IMR-90 (cell line): ENCODE data around the gene MEIOB.

Experiments
- CHD1 ChIP-seq: IDR thresholded peaks from 2 replicates; pipeline ENCODE4 v1.6.1; 2012; ENCODE audit warnings: low read depth, low read length, improper control_type of control experiment
- MAFK ChIP-seq: IDR thresholded peaks from 2 replicates; pipeline ENCODE4 v1.6.1; 2012; ENCODE audit warnings: low read depth, low read length, improper control_type of control experiment
- MAZ ChIP-seq: IDR thresholded peaks from 2 replicates; pipeline ENCODE4 v1.6.1; 2012; ENCODE audit warnings: low read depth, mild to moderate bottlenecking, low read length, improper control_type of control experiment, moderate library complexity, borderline replicate concordance
- MXI1 ChIP-seq: IDR thresholded peaks from 2 replicates; pipeline ENCODE4 v1.6.1; 2012; ENCODE audit warnings: low read depth, mild to moderate bottlenecking, low read length, moderate library complexity, borderline replicate concordance
- POLR2A ChIP-seq: IDR thresholded peaks from 2 replicates; pipeline ENCODE4 v1.6.1; 2012; ENCODE audit warnings: mild to moderate bottlenecking, low read depth, low read length
- RAD21 ChIP-seq: IDR thresholded peaks from 2 replicates; pipeline ENCODE4 v1.6.1; 2012; ENCODE audit warnings: low read length, improper control_type of control experiment
- TF ChIP-seq, protein P1 (sequence below): conservative IDR thresholded peaks from 2 replicates; pipeline ENCODE4 v1.5.1; 2012; ENCODE audit warnings: mild to moderate bottlenecking, low read depth, low read length, improper control_type of control experiment
- TF ChIP-seq, protein P2 (sequence below): fragments of 150-350 bp; IDR thresholded peaks from 2 replicates; pipeline ENCODE4 v1.6.1; 2017; ENCODE audit warnings: mild to moderate bottlenecking, antibody characterized with exemption, low read length, low read depth

DNA sequence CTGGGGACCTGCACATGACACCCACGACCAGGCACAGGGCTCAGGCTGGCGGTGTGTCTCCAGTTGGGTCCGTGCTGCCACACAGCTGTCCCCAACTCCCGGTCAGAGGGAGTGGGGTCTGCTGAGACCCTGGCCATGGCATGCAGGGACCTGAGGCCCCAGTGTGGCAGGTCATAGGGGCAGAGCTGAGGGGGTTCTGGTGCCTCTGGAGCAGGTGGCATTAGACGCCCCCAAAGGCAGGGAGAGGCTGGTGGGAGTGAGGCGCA lies 85.0 kb downstream of the MEIOB start:
- TF ChIP-seq, protein P1, sequence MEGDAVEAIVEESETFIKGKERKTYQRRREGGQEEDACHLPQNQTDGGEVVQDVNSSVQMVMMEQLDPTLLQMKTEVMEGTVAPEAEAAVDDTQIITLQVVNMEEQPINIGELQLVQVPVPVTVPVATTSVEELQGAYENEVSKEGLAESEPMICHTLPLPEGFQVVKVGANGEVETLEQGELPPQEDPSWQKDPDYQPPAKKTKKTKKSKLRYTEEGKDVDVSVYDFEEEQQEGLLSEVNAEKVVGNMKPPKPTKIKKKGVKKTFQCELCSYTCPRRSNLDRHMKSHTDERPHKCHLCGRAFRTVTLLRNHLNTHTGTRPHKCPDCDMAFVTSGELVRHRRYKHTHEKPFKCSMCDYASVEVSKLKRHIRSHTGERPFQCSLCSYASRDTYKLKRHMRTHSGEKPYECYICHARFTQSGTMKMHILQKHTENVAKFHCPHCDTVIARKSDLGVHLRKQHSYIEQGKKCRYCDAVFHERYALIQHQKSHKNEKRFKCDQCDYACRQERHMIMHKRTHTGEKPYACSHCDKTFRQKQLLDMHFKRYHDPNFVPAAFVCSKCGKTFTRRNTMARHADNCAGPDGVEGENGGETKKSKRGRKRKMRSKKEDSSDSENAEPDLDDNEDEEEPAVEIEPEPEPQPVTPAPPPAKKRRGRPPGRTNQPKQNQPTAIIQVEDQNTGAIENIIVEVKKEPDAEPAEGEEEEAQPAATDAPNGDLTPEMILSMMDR = no peak
- TF ChIP-seq POLR2A = no peak
- TF ChIP-seq, protein P2, sequence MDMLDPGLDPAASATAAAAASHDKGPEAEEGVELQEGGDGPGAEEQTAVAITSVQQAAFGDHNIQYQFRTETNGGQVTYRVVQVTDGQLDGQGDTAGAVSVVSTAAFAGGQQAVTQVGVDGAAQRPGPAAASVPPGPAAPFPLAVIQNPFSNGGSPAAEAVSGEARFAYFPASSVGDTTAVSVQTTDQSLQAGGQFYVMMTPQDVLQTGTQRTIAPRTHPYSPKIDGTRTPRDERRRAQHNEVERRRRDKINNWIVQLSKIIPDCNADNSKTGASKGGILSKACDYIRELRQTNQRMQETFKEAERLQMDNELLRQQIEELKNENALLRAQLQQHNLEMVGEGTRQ = no peak
- TF ChIP-seq MAFK = no peak
- TF ChIP-seq MXI1 = no peak
- no peak for TF ChIP-seq RAD21
- no peak for TF ChIP-seq MAZ
- TF ChIP-seq CHD1 = no peak
